SK-N-MC (cell line): Measurements from ENCODE around the gene SLC27A4.

ENCODE experiments used
- DNase-seq: peaks from one replicate; pipeline ENCODE4 v3.0.0-alpha.2; 2011; ENCODE audit warnings: low read depth, low spot score
- H3K27ac ChIP-seq: fragments of 200-600 bp; sonication (generic); 2 replicates; pipeline ENCODE4 v1.5.1; 2016; ENCODE audit warnings: mixed run types
- H3K36me3 ChIP-seq: fragments of 200-600 bp; sonication (generic); 2 replicates; pipeline ENCODE4 v1.6.1; 2017; ENCODE audit warnings: antibody characterized with exemption, low read length, mixed read lengths; ENCODE audit not compliant: insufficient read depth
- H3K4me3 ChIP-seq: fragments of 200-600 bp; sonication (generic); 2 replicates; pipeline ENCODE4 v1.5.1; 2016
- H3K9ac ChIP-seq: fragments of 200-600 bp; sonication (generic); 2 replicates; pipeline ENCODE4 v1.8.0; 2017; ENCODE audit warnings: mixed run types, mixed read lengths; ENCODE audit not compliant: insufficient read length
- H3K9me3 ChIP-seq: fragments of 200-600 bp; sonication (generic); 2 replicates; pipeline ENCODE4 v1.6.1; 2017; ENCODE audit warnings: low read depth, mild to moderate bottlenecking, antibody characterized with exemption, low read length, moderate library complexity, mixed read lengths
- EZH2 ChIP-seq: fragments of 200-600 bp; sonication (generic); IDR thresholded peaks from one replicate; pipeline ENCODE4 v1.6.1; 2017; ENCODE audit warnings: antibody characterized with exemption
- FOXP2 ChIP-seq: optimal IDR thresholded peaks from 2 replicates; pipeline ENCODE3; 2011; ENCODE audit warnings: mild to moderate bottlenecking, moderate library complexity; ENCODE audit not compliant: insufficient read depth; ENCODE audit errors: extremely low read length, control extremely low read depth
- POLR2AphosphoS5 ChIP-seq: IDR thresholded peaks from 2 replicates; pipeline ENCODE4 v1.6.1; 2012; ENCODE audit warnings: mild to moderate bottlenecking, low read depth, low read length, borderline replicate concordance

SLC27A4 gene

DNA sequence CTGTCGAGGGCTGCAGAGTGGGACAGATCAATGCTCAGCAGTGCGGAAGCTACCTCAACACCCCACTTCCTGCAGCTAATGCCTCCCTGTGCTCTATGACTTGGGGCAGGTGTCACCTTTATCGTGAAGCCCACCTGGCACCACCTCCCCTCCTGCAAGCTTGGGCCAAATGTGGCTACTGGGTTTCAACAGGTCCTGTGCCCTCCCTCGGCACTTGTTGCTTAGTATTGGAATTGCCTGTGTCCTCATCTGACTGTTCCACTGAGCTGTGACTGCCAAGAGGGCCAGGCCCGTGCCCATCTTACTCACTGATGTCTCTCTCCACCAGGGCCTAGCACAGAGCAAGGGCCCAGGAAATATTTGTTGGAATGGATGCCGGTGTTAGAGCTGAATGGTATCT lies 9.4 kb downstream of the SLC27A4 start:
- DNase-seq = no peak
- TF ChIP-seq EZH2 (no peak), POLR2AphosphoS5 (no peak), FOXP2 (no peak)
- H3K27ac ChIP-seq = no peak overlapping the region
- H3K36me3 ChIP-seq = peaks cover 12% of the 10 kb centered on the region; the same call in 1 of the 2 replicates
- H3K4me3 ChIP-seq = no peak overlapping the region
- no peaks in the 10 kb centered on the region for H3K9me3 ChIP-seq
- H3K9ac ChIP-seq = no peak overlapping the region

- H3K27ac ChIP-seq = no peak overlapping the region
- no peak for TF ChIP-seq EZH2
- no peak for TF ChIP-seq FOXP2
- TF ChIP-seq POLR2AphosphoS5 = no peak
- no peak overlapping the region for H3K9ac ChIP-seq
- no peak for DNase-seq
- H3K9me3 ChIP-seq = no peaks in the 10 kb centered on the region
- H3K4me3 ChIP-seq = no peak overlapping the region
- no peaks in the 10 kb centered on the region; the same call in 1 of the 2 replicates for H3K36me3 ChIP-seq
Observed at GRCh38 chr9:128355451-128355850, 15.1 kb downstream of the SLC27A4 start.

GRCh38 chr9:128358090-128358489 lies 17.8 kb downstream of the SLC27A4 start:
- DNase-seq = no peak
- no peaks in the 10 kb centered on the region; the same call in 1 of the 2 replicates for H3K36me3 ChIP-seq
- no peak overlapping the region for H3K27ac ChIP-seq

GRCh38 chr9:128358861-128359260 lies 18.5 kb downstream of the SLC27A4 start:
- Histone ChIP-seq H3K9me3 (no peaks in the 10 kb centered on the region), H3K36me3 (no peaks in the 10 kb centered on the region), H3K27ac (no peak overlapping the region), H3K9ac (no peak overlapping the region), H3K4me3 (no peak overlapping the region)
- no peak for DNase-seq
- TF ChIP-seq EZH2 = no peak
- no peak for TF ChIP-seq FOXP2
- TF ChIP-seq POLR2AphosphoS5 = no peak

More at GRCh38 chr9:128358090-128358489, 17.8 kb downstream of the SLC27A4 start:
- Histone ChIP-seq H3K9ac (no peak overlapping the region), H3K9me3 (no peaks in the 10 kb centered on the region), H3K4me3 (no peak overlapping the region)
- TF ChIP-seq POLR2AphosphoS5 (no peak), FOXP2 (no peak), EZH2 (no peak)

DNA sequence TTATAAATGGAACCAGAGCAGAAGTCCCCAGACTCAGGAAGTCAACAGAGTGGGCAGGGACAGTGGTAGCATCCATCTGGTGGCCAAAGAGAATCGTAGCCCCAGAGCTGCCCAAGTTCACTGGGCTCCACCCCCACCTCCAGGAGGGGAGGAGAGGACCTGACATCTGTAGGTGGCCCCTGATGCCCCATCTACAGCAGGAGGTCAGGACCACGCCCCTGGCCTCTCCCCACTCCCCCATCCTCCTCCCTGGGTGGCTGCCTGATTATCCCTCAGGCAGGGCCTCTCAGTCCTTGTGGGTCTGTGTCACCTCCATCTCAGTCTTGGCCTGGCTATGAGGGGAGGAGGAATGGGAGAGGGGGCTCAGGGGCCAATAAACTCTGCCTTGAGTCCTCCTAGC lies 20.5 kb downstream of the SLC27A4 start:
- DNase-seq = no peak
- no peaks in the 10 kb centered on the region for H3K9me3 ChIP-seq
- TF ChIP-seq FOXP2 (no peak), EZH2 (no peak), POLR2AphosphoS5 (no peak)
- no peaks in the 10 kb centered on the region for H3K36me3 ChIP-seq
- no peak overlapping the region for H3K27ac ChIP-seq
- H3K9ac ChIP-seq = no peak overlapping the region
- H3K4me3 ChIP-seq = no peak overlapping the region

GRCh38 chr9:128361296-128361985 lies 21.1 kb downstream of the SLC27A4 start:
- no peak for DNase-seq
- H3K9ac ChIP-seq = no peak overlapping the region
- no peaks in the 10 kb centered on the region for H3K9me3 ChIP-seq
- TF ChIP-seq EZH2 (no peak), POLR2AphosphoS5 (no peak), FOXP2 (no peak)
- peak overlapping the region; percentile 77 for H3K4me3 ChIP-seq
- no peak overlapping the region for H3K27ac ChIP-seq
- H3K36me3 ChIP-seq = no peaks in the 10 kb centered on the region

DNA sequence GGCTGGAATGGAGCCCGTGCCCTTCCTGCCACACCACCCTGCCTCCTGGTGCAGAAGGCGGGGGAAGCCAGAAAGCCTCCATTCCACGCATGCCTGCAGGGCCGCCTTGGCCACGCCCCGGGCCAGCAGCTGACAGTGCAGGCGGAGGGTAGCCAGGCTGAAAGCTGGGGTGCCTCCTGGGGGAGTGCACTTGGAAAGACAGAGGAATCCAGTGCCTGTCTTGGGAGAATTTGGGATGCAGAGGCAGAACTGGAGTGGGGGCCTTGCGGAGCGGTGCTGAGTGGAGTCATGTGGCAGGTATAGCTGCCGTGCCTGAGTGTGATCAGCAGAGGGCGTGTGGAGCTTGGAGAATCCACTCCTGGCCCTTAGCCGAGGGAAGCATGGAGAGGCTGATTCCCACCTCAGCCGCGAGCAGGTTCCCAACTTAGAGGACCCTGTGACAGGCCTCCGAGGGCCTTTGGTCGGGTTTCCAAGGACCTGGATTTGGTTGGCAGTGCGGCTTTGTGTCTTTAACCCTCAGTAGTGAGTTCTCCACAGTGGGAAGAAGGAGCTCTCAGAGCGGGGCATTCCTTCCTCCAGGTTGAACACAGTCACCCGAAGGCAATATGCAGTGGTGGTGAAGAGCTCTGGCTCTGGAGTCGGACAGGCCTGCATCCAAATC lies 21.8 kb downstream of the SLC27A4 start:
- H3K36me3 ChIP-seq = no peaks in the 10 kb centered on the region
- peak overlapping the region; percentile 20; the same call in 1 of the 2 replicates for H3K27ac ChIP-seq
- H3K9me3 ChIP-seq = no peaks in the 10 kb centered on the region
- H3K4me3 ChIP-seq = peak overlapping the region; percentile 77
- TF ChIP-seq EZH2 (no peak), POLR2AphosphoS5 (peak; percentile 68), FOXP2 (no peak)
- peak; percentile 47 for DNase-seq
- H3K9ac ChIP-seq = no peak overlapping the region

- no peak overlapping the region for H3K4me3 ChIP-seq
- no peak for DNase-seq
Observed at GRCh38 chr9:128362774-128363173, 22.4 kb downstream of the SLC27A4 start.

More at GRCh38 chr9:128362774-128363173, 22.4 kb downstream of the SLC27A4 start:
- peak overlapping the region; percentile 20; the same call in 1 of the 2 replicates for H3K27ac ChIP-seq
- no peak overlapping the region for H3K9ac ChIP-seq
- TF ChIP-seq EZH2 = no peak
- H3K9me3 ChIP-seq = no peaks in the 10 kb centered on the region
- H3K36me3 ChIP-seq = no peaks in the 10 kb centered on the region
